GM12873 (cell line): Measurements from ENCODE around the gene RAX2.

Source experiments
- CTCF ChIP-seq: IDR thresholded peaks from 2 replicates; pipeline ENCODE4 v1.5.1; 2012; ENCODE audit warnings: low read depth, mild to moderate bottlenecking, moderate library complexity, low read length, control low read depth; ENCODE audit not compliant: insufficient read depth; ENCODE audit errors: missing control alignments

The RAX2 gene

GRCh38 chr19:3807131-3807480, 35.1 kb upstream of the RAX2 start:
- TF ChIP-seq CTCF = no peak

- TF ChIP-seq CTCF = no peak
These were observed 33.8 kb upstream of the RAX2 start for GRCh38 chr19:3805859-3806258.

- TF ChIP-seq CTCF = no peak
These were observed 32.4 kb upstream of the RAX2 start for GRCh38 chr19:3804429-3804828.

- no peak for TF ChIP-seq CTCF
These were observed 32.0 kb upstream of the RAX2 start for GRCh38 chr19:3803986-3804385.

DNA sequence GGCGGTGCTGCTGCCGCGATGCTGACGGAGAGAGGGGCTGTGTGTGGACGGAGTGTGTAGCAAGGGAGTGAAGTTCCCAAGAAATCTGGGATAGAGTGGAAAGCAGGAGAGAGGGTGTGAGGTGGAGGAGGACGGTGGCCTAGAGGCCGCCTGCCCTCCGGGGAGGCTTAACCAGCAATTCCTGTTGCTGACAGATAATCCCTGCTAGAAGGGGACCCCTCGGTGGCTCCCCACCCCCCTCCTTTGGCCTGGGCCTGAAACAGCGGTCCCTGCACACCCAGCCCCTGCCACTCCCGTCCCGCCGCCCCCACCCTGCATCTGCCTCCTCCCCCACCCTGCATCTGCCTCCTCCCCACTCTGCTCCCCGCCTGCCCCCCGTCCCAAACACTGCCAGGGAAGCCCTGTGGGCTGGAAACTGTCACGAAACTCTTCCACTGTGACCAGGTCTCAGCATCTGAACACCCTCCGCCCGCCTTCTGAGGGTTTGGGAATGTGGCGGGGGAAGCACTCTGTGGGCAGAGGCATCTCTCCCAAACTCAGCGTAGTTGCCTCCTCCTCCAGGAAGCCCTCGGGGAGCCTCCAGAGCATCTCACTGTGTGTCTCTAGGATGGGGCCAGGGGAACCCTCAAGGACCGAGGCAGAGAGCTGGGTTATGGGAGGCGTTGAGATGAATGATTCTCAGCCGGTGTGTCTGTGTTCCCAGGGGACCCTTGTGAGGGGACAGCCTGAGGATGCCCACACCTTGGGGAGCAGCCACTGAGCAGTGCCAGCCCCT, 31.3 kb upstream of the RAX2 start:
- no peak for TF ChIP-seq CTCF

- no peak for TF ChIP-seq CTCF
These were observed 29.5 kb upstream of the RAX2 start for GRCh38 chr19:3801412-3802096.

DNA sequence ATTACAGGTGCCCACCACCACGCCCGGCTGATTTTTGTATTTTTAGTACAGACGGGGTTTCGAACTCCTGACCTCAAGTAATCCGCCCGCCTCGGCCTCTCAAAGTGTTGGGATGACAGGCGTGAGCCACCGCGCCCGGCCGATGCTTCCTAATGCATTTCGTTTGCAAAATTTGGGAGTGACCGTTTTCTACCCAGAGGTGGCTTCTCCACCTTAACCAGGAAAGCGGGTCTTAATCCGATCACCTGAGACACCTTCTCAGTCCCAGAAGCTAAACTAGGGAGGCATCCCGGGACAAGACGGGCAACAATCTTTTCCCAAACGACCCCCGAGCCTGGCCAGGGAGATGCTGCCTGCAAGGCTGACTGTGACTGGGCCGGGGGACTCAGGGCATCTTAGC, 29.0 kb upstream of the RAX2 start:
- no peak for TF ChIP-seq CTCF
